ENCODE results near the gene UBB.

GRCh38 chr17:16419074-16419928, 38.4 kb downstream of the UBB start:
- no peak for TF ChIP-seq CTCF (IDR thresholded peaks at IDR 0.05; ENCODE audit: low read length)
- TF ChIP-seq EZH2 (optimal IDR thresholded peaks at IDR 0.05; ENCODE audit: low read depth, low read length): no peak
